HG02798 (cell line): ENCODE data around the gene COL8A1.
"Not testable (repeated sequence)": the region's sequence is repeated elsewhere in the genome, so short reads cannot be mapped to it uniquely, and the experiment has no call there.

ENCODE experiments used
- ATAC-seq: cut with Tn5 transposase; IDR thresholded peaks from one replicate; pipeline ENCODE4 v1.9.1; 2021; ENCODE audit warnings: mild to moderate bottlenecking; ENCODE audit not compliant: unreplicated experiment, poor library complexity

Gene COL8A1

GRCh38 chr3:99638167-99638948 lies at the start of gene COL8A1:
TSS of gene COL8A1 (plus strand) at chr3:99638594. CDS start at chr3:99790683, 152,089 bp downstream.
- ATAC-seq: no peak

- not testable (repeated sequence) for ATAC-seq
Observed at GRCh38 chr3:99589168-99589567, 49.2 kb upstream of the COL8A1 start.

DNA sequence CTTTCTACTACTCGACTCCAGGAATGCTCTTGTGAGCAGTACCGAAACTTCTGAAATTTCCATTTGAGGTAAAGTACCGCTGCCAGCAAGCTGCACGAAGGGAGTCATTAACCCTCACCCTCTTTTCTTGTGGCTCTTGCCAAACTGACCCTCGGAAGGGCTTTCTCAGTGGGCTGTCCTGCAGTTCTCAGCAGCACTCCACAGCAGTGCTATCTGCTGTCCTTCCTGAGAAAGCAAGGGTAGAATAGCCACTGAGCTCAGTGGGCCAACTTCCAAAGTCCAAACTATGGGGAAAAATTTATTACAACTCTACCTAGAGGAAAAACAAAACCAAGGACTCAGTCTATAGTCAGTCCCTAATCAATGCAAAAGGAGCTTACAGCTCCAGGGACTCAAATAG lies 38.5 kb upstream of the COL8A1 start:
- ATAC-seq: no peak

GRCh38 chr3:99601515-99601914 lies 36.9 kb upstream of the COL8A1 start:
- ATAC-seq: no peak

- no peak for ATAC-seq
Observed at GRCh38 chr3:99602183-99602582, 36.2 kb upstream of the COL8A1 start.

GRCh38 chr3:99607151-99607550 lies 31.2 kb upstream of the COL8A1 start:
- ATAC-seq: peak; percentile 99

GRCh38 chr3:99614768-99615167 lies 23.6 kb upstream of the COL8A1 start:
- ATAC-seq: no peak

GRCh38 chr3:99620077-99620767 lies 18.2 kb upstream of the COL8A1 start:
- no peak for ATAC-seq

- ATAC-seq: no peak
Observed at GRCh38 chr3:99620976-99621375, 17.4 kb upstream of the COL8A1 start.

- ATAC-seq: peak; percentile 79
Observed at GRCh38 chr3:99624496-99625236, 13.7 kb upstream of the COL8A1 start.

- ATAC-seq: peak; percentile 32
Observed at GRCh38 chr3:99625237-99625622, 13.2 kb upstream of the COL8A1 start.

DNA sequence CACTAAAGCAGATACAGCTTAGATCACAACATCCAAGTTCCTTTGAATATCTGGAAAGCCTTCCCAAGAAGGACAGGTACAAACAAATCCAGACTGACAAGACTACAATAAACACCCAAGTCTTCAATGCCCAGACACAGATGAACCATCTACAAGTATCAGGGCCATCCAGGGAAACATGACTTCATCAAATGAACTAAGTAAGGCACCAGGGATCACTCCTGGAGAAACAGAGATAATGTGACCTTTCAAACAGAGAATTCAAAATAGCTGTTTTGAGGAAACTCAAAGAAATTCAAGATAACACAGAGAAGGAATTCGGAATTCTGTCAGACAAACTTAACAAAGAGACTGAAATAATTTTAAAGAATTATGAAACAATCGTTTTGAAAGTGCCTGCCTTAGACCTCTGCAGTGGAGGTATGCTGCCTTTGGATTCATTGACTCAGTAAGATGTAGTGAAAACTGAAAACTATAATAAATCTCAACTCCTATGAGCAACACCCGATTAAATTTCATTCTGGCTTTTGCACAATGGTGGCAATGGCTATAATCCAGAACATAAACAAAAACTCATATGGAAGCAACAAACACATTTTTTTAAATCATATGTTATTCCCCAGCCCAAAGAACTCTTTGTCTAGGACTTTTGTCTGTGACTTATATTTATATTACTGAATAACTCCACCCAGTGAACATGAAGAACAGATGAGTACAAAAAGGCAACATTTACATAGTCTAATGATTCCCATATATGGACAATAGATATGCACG lies 12.6 kb upstream of the COL8A1 start:
- no peak for ATAC-seq

DNA sequence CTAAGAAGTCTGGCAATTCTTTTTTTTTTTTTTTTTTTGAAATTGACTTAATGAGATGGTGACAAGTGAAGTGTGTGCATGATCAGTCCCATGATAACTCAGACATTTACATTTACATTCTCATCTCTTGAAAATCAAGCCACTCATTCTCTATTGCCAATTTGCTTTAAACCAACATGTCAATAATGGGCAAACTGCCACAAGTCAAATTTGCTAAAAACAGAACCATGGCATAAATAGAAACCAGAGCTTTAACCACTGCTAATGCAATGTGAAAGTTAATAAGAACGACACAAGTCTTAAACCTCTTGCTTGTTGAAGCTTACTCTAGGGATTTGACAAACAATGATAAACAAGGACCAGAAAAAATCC lies 12.0 kb upstream of the COL8A1 start:
- ATAC-seq: peak; percentile 51

DNA sequence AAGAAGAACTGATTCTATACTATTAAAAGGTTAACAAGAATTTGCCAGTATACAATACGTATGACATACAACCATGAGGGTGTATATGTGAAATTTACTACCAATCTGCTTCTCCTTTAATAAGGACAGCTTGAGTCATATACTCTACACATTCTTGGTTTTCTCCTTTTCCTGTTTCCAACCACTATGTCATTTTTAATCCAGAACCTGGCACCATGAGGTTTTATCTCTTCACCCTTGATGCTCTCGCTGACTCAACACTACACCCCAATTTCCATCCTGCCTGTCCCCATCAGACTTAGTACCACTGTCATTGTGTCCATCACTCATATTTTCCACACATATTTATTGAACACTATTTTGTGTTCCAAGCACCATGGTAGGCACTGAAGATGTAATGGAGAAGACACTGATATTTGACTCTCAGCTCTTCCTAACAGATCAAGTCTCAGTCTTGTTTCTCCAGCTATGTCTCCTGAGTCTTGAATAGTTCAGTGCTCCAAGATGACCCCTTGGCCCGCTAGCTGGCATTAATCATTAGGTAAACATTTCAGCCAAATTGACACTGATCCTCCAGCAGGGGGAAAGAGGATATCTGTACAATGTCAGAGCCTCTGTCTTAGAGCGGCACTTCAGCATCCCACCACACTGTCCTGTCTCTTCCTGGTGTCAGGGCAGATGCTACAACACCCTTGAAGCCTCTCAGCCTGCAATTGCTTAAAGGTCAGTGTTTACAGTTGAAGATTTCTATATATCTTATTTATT lies 11.2 kb upstream of the COL8A1 start:
- no peak for ATAC-seq

DNA sequence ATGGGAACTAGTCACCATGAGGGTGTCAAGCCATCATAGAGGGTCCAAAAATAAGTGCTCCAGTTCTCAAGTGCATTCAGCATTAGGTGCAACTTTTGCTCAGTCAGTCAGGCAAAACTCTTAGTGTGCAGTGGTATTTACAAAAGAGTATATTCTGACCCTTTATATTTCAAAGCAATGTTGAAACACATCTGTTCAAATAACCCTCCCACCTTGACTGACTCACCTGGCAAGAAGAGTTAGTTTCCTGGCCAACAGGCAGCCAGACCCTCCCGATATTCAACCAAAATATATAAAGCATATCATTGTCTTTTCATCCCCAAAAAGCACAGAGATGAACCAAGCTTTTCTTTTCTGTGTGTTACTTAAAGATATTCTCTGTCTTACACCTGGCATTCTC lies 7.6 kb upstream of the COL8A1 start:
- ATAC-seq: no peak

DNA sequence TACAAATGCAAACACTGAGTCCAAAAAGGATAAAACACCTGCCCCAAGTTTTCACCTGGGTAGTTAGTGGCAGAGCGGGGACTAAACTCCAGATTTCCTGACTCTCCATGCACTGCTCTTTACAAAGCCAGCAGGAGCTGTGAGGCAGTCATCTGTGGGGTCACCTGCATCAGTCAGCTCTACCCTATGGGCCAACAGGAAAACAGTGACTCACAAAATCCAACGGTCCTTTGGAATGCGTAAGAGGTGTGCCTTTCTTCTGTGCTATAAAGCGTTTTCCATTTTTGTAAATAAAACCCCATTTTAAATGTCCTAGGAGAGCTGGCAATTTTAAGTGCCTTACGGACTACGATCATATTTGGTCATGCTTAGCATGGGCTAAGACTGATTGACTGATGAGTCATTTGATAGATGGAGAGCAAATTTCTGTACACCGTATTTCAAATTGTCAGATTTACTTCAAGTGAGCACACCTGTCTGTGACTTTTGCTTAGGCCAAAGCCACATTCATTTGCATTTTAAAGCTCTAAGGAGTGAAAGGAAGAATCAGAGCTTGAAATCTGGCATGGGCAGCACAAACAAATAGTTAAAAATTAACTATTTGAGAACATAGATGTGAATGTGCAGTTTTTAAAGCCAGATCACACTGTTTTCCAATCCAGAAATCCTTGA lies 4.4 kb upstream of the COL8A1 start:
- peak; percentile 85 for ATAC-seq

DNA sequence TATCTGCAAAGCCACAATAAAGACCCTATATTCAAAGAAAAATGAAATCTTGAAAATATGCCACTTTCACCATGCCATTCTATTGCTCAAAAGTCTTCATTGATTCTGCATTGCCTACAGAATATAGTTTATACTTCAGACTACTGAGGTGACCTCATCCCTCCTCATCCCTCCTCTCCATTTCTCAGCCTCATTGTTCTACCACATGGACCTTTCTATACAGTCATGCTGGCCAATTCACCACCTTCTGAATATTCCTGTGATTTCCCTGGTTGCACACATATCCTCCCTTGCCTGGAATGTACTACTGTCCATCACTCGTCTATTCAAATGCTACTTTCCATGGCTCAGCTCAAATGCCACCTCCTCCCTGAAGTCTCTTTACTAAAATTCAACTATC lies 3.5 kb upstream of the COL8A1 start:
- ATAC-seq: no peak

GRCh38 chr3:99635348-99635747 lies 3.0 kb upstream of the COL8A1 start:
- ATAC-seq: no peak

DNA sequence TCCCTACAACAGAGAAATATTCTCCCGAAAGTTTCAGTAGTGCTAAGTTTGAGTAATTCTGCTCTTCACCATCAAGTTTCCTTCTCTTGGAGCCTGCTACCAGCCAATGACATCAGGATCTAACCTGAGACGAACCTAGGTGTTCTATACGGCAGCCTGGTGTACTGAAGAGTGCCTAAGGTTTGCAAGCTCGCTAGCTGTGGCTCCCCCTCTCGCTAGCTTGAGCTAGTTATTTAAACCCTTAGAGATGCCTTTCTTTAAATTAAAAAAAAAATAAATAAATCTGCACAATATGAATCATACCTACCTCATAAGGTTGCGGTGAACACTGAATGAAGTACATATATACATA lies 1.4 kb upstream of the COL8A1 start:
- ATAC-seq: no peak
